Mesenchymal stem cell (in vitro differentiated cells and primary cell): ENCODE results near the gene HSPA1A.
"Not testable (repeated sequence)": the region's sequence is repeated elsewhere in the genome, so short reads cannot be mapped to it uniquely, and the experiment has no call there.

Experiments used
- DNase-seq: peaks from one replicate; pipeline ENCODE4 v3.0.0-alpha.2; 2013
- H2AFZ ChIP-seq: one replicate; pipeline ENCODE4 v1.6.1; 2013; ENCODE audit warnings: low read depth, mild to moderate bottlenecking, control low read depth, inconsistent platforms, low read length, moderate library complexity
- H2AK5ac ChIP-seq: 2 replicates; pipeline ENCODE4 v1.6.1; 2013; ENCODE audit warnings: low read length, moderate library complexity, mild to moderate bottlenecking, inconsistent platforms; ENCODE audit not compliant: severe bottlenecking
- H2BK120ac ChIP-seq: one replicate; pipeline ENCODE4 v1.6.1; 2013; ENCODE audit warnings: low read depth, mild to moderate bottlenecking, inconsistent platforms, low read length, moderate library complexity
- H2BK12ac ChIP-seq, 2 experiments: one replicate each; pipeline ENCODE4 v1.6.1; 2013; ENCODE audit warnings: inconsistent platforms in 2 of 2, low read length in 2 of 2, mild to moderate bottlenecking in 2 of 2, moderate library complexity in 2 of 2, control low read depth in 1 of 2
- H2BK15ac ChIP-seq: one replicate; pipeline ENCODE4 v1.6.1; 2013; ENCODE audit warnings: mild to moderate bottlenecking, low read depth, inconsistent platforms; ENCODE audit not compliant: poor library complexity, severe bottlenecking
- H2BK5ac ChIP-seq: 2 replicates; pipeline ENCODE4 v1.6.1; 2013; ENCODE audit warnings: low read depth, mild to moderate bottlenecking, low read length, control low read depth, inconsistent platforms; ENCODE audit not compliant: poor library complexity, severe bottlenecking
- H3K14ac ChIP-seq, 2 experiments: one replicate each; pipeline ENCODE4 v1.6.1; 2013; ENCODE audit warnings: inconsistent platforms in 2 of 2, low read length in 2 of 2, control low read depth in 1 of 2, mild to moderate bottlenecking in 1 of 2, moderate library complexity in 1 of 2
- H3K18ac ChIP-seq, 2 experiments: one replicate each; pipeline ENCODE4 v1.6.1; 2013; ENCODE audit warnings: inconsistent platforms in 2 of 2, low read length in 2 of 2, control low read depth in 1 of 2, low read depth in 1 of 2, mild to moderate bottlenecking in 1 of 2
- H3K23ac ChIP-seq, 2 experiments: one replicate each; pipeline ENCODE4 v1.6.1; 2013; ENCODE audit warnings: inconsistent platforms in 2 of 2, low read length in 2 of 2, mild to moderate bottlenecking in 2 of 2, moderate library complexity in 2 of 2, control low read depth in 1 of 2
- H3K27ac ChIP-seq: 2 replicates; pipeline ENCODE4 v1.5.1; 2013; ENCODE audit warnings: mild to moderate bottlenecking, moderate library complexity, low read length, control low read depth, inconsistent platforms; ENCODE audit not compliant: poor library complexity, severe bottlenecking
- H3K27me3 ChIP-seq, 2 experiments: 2 replicates each; pipeline versions ENCODE4 v1.6.1 to v1.7.0; 2013; ENCODE audit warnings: low read length in 2 of 2, mild to moderate bottlenecking in 2 of 2, moderate library complexity in 2 of 2, control low read depth in 1 of 2, inconsistent platforms in 1 of 2; ENCODE audit not compliant: control insufficient read depth in 1 of 2, insufficient read depth in 1 of 2
- H3K36me3 ChIP-seq, 2 experiments: 2 replicates each; pipeline versions ENCODE4 v1.6.1 to v1.7.0; 2013; ENCODE audit warnings: low read length in 2 of 2, control low read depth in 1 of 2, inconsistent platforms in 1 of 2, low read depth in 1 of 2, mild to moderate bottlenecking in 1 of 2; ENCODE audit not compliant: insufficient read depth in 2 of 2, control insufficient read depth in 1 of 2
- H3K4ac ChIP-seq, 2 experiments: one replicate each; pipeline ENCODE4 v1.6.1; 2013; ENCODE audit warnings: inconsistent platforms in 2 of 2, low read length in 2 of 2, mild to moderate bottlenecking in 2 of 2, moderate library complexity in 2 of 2, control low read depth in 1 of 2, low read depth in 1 of 2
- H3K4me1 ChIP-seq: 2 replicates; pipeline ENCODE4 v1.6.1; 2013; ENCODE audit warnings: low read depth, low read length, control low read depth; ENCODE audit not compliant: control insufficient read depth, insufficient read depth
- H3K4me2 ChIP-seq: 2 replicates; pipeline ENCODE4 v1.6.1; 2013; ENCODE audit warnings: low read length, mild to moderate bottlenecking, inconsistent platforms; ENCODE audit not compliant: poor library complexity, severe bottlenecking
- H3K4me3 ChIP-seq, 2 experiments: 2 replicates each; pipeline versions ENCODE4 v1.5.1 to v1.7.0; 2013; ENCODE audit warnings: low read length in 2 of 2, mild to moderate bottlenecking in 2 of 2, control low read depth in 1 of 2, low read depth in 1 of 2; ENCODE audit not compliant: insufficient read depth in 1 of 2
- H3K79me1 ChIP-seq: replicated peaks from 2 replicates; pipeline ENCODE4 v1.6.1; 2013; ENCODE audit warnings: mild to moderate bottlenecking, control low read depth, low read length, inconsistent platforms; ENCODE audit not compliant: poor library complexity, severe bottlenecking
- H3K9ac ChIP-seq: 2 replicates; pipeline ENCODE4 v1.7.0; 2013; ENCODE audit warnings: mild to moderate bottlenecking, low read length, moderate library complexity
- H3K9me3 ChIP-seq: 2 replicates; pipeline ENCODE4 v1.7.0; 2013; ENCODE audit warnings: mild to moderate bottlenecking, low read length; ENCODE audit not compliant: control insufficient read depth
- H4K8ac ChIP-seq: one replicate; pipeline ENCODE4 v1.6.1; 2013; ENCODE audit warnings: inconsistent platforms, mild to moderate bottlenecking, low read length, moderate library complexity
- H4K91ac ChIP-seq: one replicate; pipeline ENCODE4 v1.6.1; 2013; ENCODE audit warnings: mild to moderate bottlenecking, low read length, inconsistent platforms
- WGBS: methylation state at CpG from one replicate; pipeline ENCODE4 v1.1.7; 2013; ENCODE audit warnings: mixed read lengths; 5-methylcytosine and 5-hydroxymethylcytosine counted together

Gene HSPA1A

DNA sequence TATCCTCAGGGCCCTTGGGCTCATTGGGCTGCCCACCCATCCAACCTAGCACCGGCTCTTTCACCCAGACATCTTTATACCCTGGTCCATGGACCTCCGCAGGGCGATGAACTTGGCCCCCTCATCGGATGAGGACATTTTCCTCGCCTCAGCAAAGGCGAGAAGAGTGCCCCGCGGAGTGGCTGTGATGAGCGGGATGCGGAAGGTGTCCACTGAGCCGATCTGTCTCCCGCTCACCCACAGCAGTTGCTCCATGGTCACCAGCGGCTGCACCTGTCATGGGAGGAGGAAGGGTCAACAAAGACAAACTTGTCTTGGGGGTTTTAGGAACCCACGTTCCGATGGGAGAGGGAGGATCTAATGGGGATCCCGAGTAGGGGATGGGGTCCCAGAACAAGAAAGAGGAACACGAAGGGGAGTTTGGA lies 46.6 kb downstream of the HSPA1A start:
- WGBS: 64% methylated on average over 17 of the region's 17 CpGs
- Histone ChIP-seq H2BK12ac (peak overlapping the region in 1 of 2 experiments; percentile 7), H3K9me3 (no peaks in the 10 kb centered on the region), H2BK15ac (peak overlapping the region; percentile 12), H3K27me3 (no peaks in the 10 kb centered on the region), H2AK5ac (no peak overlapping the region), H3K9ac (peak overlapping the region; percentile 97), H2BK120ac (no peak overlapping the region), H3K4ac (peak overlapping the region in 1 of 2 experiments; percentile 69), H3K23ac (peak overlapping the region in 1 of 2 experiments; percentile 2), H2BK5ac (peak overlapping the region; percentile 24), H4K91ac (no peak overlapping the region), H3K79me1 (peaks cover 33% of the 10 kb centered on the region), H2AFZ (no peak overlapping the region), H3K36me3 (peaks cover 31 to 41% of the 10 kb centered on the region in 2 experiments), H3K4me2 (peak overlapping the region; percentile 95), H3K4me1 (peaks cover 11% of the 10 kb centered on the region), H3K4me3 (peak overlapping the region; percentile 66 to 99), H3K18ac (peak overlapping the region; percentile 40), H4K8ac (no peak overlapping the region), H3K27ac (no peak overlapping the region), H3K14ac (peak overlapping the region in 1 of 2 experiments; percentile 81)
- no peak for DNase-seq

GRCh38 chr6:31862344-31863235 lies 47.2 kb downstream of the HSPA1A start, which contains the start of gene NEU1:
Gene NEU1 (minus strand): TSS chr6:31862821. CDS start chr6:31862776, 45 bp downstream.
- H2BK5ac ChIP-seq: peak within 1 kb of the TSS; percentile 24
- under 1% methylated on average over 61 of the region's 64 CpGs for whole genome bisulfite sequencing
- peak within 1 kb of the TSS in 1 of 2 experiments; percentile 2 for H3K23ac ChIP-seq
- H4K8ac ChIP-seq: peak within 1 kb of the TSS; percentile 59
- H3K18ac ChIP-seq: peak within 1 kb of the TSS; percentile 40
- H3K4me3 ChIP-seq: peak within 1 kb of the TSS; percentile 66 to 99
- peaks cover 11% of the 10 kb centered on the region for H3K4me1 ChIP-seq
- H3K4ac ChIP-seq: peak within 1 kb of the TSS; percentile 20 to 69
- peak within 1 kb of the TSS; percentile 95 for H3K4me2 ChIP-seq
- no peak within 1 kb of the TSS for H2AK5ac ChIP-seq
- no peaks in the 10 kb centered on the region for H3K9me3 ChIP-seq
- DNase-seq: peak; percentile 100
- H3K27me3 ChIP-seq: no peaks in the 10 kb centered on the region
- H3K36me3 ChIP-seq: peaks cover 31 to 34% of the 10 kb centered on the region in 2 experiments
- H2BK15ac ChIP-seq: peak within 1 kb of the TSS; percentile 89
- H3K9ac ChIP-seq: peak within 1 kb of the TSS; percentile 97
- H3K79me1 ChIP-seq: peaks cover 33% of the 10 kb centered on the region
- H3K27ac ChIP-seq: peak within 1 kb of the TSS; percentile 30
- H3K14ac ChIP-seq: peak within 1 kb of the TSS in 1 of 2 experiments; percentile 81
- H4K91ac ChIP-seq: peak within 1 kb of the TSS; percentile 64
- H2AFZ ChIP-seq: peak within 1 kb of the TSS; percentile 65
- H2BK12ac ChIP-seq: peak within 1 kb of the TSS in 1 of 2 experiments; percentile 7
- H2BK120ac ChIP-seq: no peak within 1 kb of the TSS

DNA sequence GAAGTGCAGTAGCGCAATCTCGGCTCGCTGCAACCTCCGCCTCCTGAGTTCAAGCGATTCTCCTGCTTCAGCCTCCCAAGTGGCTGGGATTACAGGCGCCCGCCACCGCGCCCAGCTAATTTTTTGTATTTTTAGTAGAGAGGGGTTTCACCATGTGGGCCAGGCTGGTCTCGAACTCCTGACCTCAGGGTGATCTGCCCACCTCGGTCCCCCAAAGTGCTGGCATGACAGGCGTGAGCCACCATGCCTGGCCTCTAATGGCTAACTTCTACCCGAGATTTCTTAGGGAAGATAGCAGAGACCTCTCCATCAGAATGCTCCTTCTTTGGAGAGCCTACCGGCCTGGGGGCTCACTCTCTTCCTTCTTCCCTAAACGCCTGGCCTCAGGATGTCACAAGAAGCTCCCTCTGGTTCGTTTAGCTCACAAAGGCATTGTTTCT lies 48.8 kb downstream of the HSPA1A start:
- H2AK5ac ChIP-seq, H3K23ac ChIP-seq, H2BK5ac ChIP-seq, H4K8ac ChIP-seq, H2BK120ac ChIP-seq, H2AFZ ChIP-seq, H2BK15ac ChIP-seq, H4K91ac ChIP-seq, DNase-seq, H3K27me3 ChIP-seq, H3K14ac ChIP-seq, H2BK12ac ChIP-seq, H3K9me3 ChIP-seq: not testable (repeated sequence)
- WGBS: 41% methylated on average over 15 of the region's 16 CpGs
- Histone ChIP-seq H3K27ac (peak overlapping the region; percentile 30), H3K4me3 (peak overlapping the region in 1 of 2 experiments; percentile 85), H3K18ac (peak overlapping the region in 1 of 2 experiments; percentile 16), H3K4me2 (peak overlapping the region; percentile 58), H3K4ac (peak overlapping the region in 1 of 2 experiments; percentile 2), H3K36me3 (peaks cover 22 to 23% of the 10 kb centered on the region in 2 experiments), H3K79me1 (peaks cover 30% of the 10 kb centered on the region), H3K9ac (peak overlapping the region; percentile 87), H3K4me1 (peaks cover 11% of the 10 kb centered on the region)

- H2BK12ac ChIP-seq: no peak overlapping the region
- H3K14ac ChIP-seq: no peak overlapping the region
- H3K23ac ChIP-seq: no peak overlapping the region
- H3K4me1 ChIP-seq: peaks cover 13% of the 10 kb centered on the region
- H4K91ac ChIP-seq: no peak overlapping the region
- no peak overlapping the region for H2BK15ac ChIP-seq
- no peak overlapping the region for H3K4me3 ChIP-seq
- no peak overlapping the region for H2BK5ac ChIP-seq
- peaks cover 0 to 12% of the 10 kb centered on the region in 2 experiments for H3K27me3 ChIP-seq
- peaks cover 15 to 16% of the 10 kb centered on the region in 2 experiments for H3K36me3 ChIP-seq
- H3K4ac ChIP-seq: peak overlapping the region in 1 of 2 experiments; percentile 7
- no peaks in the 10 kb centered on the region for H3K9me3 ChIP-seq
- H3K4me2 ChIP-seq: no peak overlapping the region
- no peak overlapping the region for H2AK5ac ChIP-seq
- H3K79me1 ChIP-seq: peaks cover 23% of the 10 kb centered on the region
- H2AFZ ChIP-seq: no peak overlapping the region
- no peak for DNase-seq
- WGBS: 90% methylated on average over 5 of the region's 8 CpGs
- peak overlapping the region; percentile 87 for H3K9ac ChIP-seq
- no peak overlapping the region for H2BK120ac ChIP-seq
- no peak overlapping the region for H4K8ac ChIP-seq
- no peak overlapping the region for H3K18ac ChIP-seq
- H3K27ac ChIP-seq: no peak overlapping the region
These were observed 49.5 kb downstream of the HSPA1A start for GRCh38 chr6:31864818-31865204.
